ENCODE data around the gene CMBL. TPM values are rescaled to one million over a fixed set of nuclear protein-coding genes. Genes with fewer than 3 reads are reported as not detected.
"Not testable (repeated sequence)": the region's sequence is repeated elsewhere in the genome, so short reads cannot be mapped to it uniquely, and the experiment has no call there.

The CMBL gene
- total RNA-seq, 8 experiments from 2014 or later: 3.2 to 26.2 (median 9.9) TPM

GRCh38 chr5:10311595-10312425 lies 4.1 kb upstream of the CMBL start:
- 59 to 100% (median 83%) methylated on average over 2 to 8 of the region's 10 CpGs for WGBS, 10 experiments
- peaks cover 0 to under 1% of the 10 kb centered on the region in 2 donors for H3K4me1 ChIP-seq (replicated peaks in 1 of 2)
- H3K4me3 ChIP-seq: no peak overlapping the region
- H3K27ac ChIP-seq: no peak overlapping the region
- in situ Hi-C loops (cut with MboI; ENCODE audit: low pct_unique_long_range_greater_than_20kb in 2 of 9, low sequenced_read_pairs in 9 of 9, unreplicated experiment in 9 of 9): no loop called here
- ATAC-seq (replicated peaks in 6 of 8): no peak

GRCh38 chr5:10310835-10311570 lies 3.3 kb upstream of the CMBL start:
- in situ Hi-C loops (cut with MboI; ENCODE audit: low pct_unique_long_range_greater_than_20kb in 2 of 9, low sequenced_read_pairs in 9 of 9, unreplicated experiment in 9 of 9); H3K4me3 ChIP-seq; H3K4me1 ChIP-seq (replicated peaks in 1 of 2); H3K27ac ChIP-seq: not testable (repeated sequence)
- WGBS, 10 experiments: 49 to 93% (median 84%) methylated on average over 1 to 6 of the region's 8 CpGs; no CpG with 5 or more reads in 2 of the 10 experiments
- ATAC-seq (replicated peaks in 6 of 8): peak in 3 of 8 experiments; percentile 17 to 34 (median 23)

- peak in 5 of 8 experiments; percentile 21 to 75 (median 58) for ATAC-seq (replicated peaks in 6 of 8)
- 36 to 94% (median 71%) methylated on average over 2 to 8 of the region's 8 CpGs for whole genome bisulfite sequencing, 10 experiments
- in situ Hi-C loops (cut with MboI; ENCODE audit: low pct_unique_long_range_greater_than_20kb in 2 of 9, low sequenced_read_pairs in 9 of 9, unreplicated experiment in 9 of 9): no loop called here
- H3K4me1 ChIP-seq (replicated peaks in 1 of 2): peaks cover 6 to 8% of the 10 kb centered on the region in 2 donors
- H3K27ac ChIP-seq: no peak overlapping the region
- H3K4me3 ChIP-seq: no peak overlapping the region
These were observed 2.5 kb upstream of the CMBL start for GRCh38 chr5:10310066-10310779.

GRCh38 chr5:10308844-10309243 lies 1.1 kb upstream of the CMBL start:
- Histone ChIP-seq H3K4me3 (no peak overlapping the region), H3K27ac (no peak overlapping the region), H3K4me1 (replicated peaks in 1 of 2) (peaks cover 6 to 8% of the 10 kb centered on the region in 2 donors)
- ATAC-seq (replicated peaks in 6 of 8): no peak
- WGBS, 10 experiments: 60 to 100% (median 88%) methylated on average over 1 to 6 of the region's 6 CpGs; no CpG with 5 or more reads in 4 of the 10 experiments
- in situ Hi-C loops (cut with MboI; ENCODE audit: low pct_unique_long_range_greater_than_20kb in 2 of 9, low sequenced_read_pairs in 9 of 9, unreplicated experiment in 9 of 9): no loop called here

- peak overlapping the region; percentile 32 to 64 (median 38) for H3K4me3 ChIP-seq
- in situ Hi-C loops (cut with MboI; ENCODE audit: low pct_unique_long_range_greater_than_20kb in 2 of 9, low sequenced_read_pairs in 9 of 9, unreplicated experiment in 9 of 9): no loop called here
- no peak overlapping the region for H3K27ac ChIP-seq
- peak in 3 of 8 experiments; percentile 7 to 32 (median 18) for ATAC-seq (replicated peaks in 6 of 8)
- WGBS, 10 experiments: 0 to 59% (median 37%) methylated on average over 1 to 7 of the region's 8 CpGs; no CpG with 5 or more reads in 1 of the 10 experiments
- peaks cover 6 to 8% of the 10 kb centered on the region in 2 donors for H3K4me1 ChIP-seq (replicated peaks in 1 of 2)
These were observed 896 bp downstream of the CMBL start for GRCh38 chr5:10306806-10307205.

- 40 to 100% (median 67%) methylated on average over 1 to 2 of the region's 5 CpGs; no CpG with 5 or more reads in 3 of the 10 experiments for WGBS, 10 experiments
- in situ Hi-C loops (cut with MboI; ENCODE audit: low pct_unique_long_range_greater_than_20kb in 2 of 9, low sequenced_read_pairs in 9 of 9, unreplicated experiment in 9 of 9): no loop called here
- H3K4me3 ChIP-seq: no peak overlapping the region
- peaks cover 6 to 8% of the 10 kb centered on the region in 2 donors for H3K4me1 ChIP-seq (replicated peaks in 1 of 2)
- no peak for ATAC-seq (replicated peaks in 6 of 8)
- H3K27ac ChIP-seq: no peak overlapping the region
These were observed 1.6 kb downstream of the CMBL start for GRCh38 chr5:10306114-10306513.

GRCh38 chr5:10304932-10305331 lies 2.8 kb downstream of the CMBL start:
- in situ Hi-C loops (cut with MboI; ENCODE audit: low pct_unique_long_range_greater_than_20kb in 2 of 9, low sequenced_read_pairs in 9 of 9, unreplicated experiment in 9 of 9): no loop called here
- Histone ChIP-seq H3K27ac (no peak overlapping the region), H3K4me1 (replicated peaks in 1 of 2) (peaks cover 6 to 8% of the 10 kb centered on the region in 2 donors), H3K4me3 (no peak overlapping the region)
- WGBS, 10 experiments: 71 to 100% (median 75%) methylated on average over 1 to 4 of the region's 5 CpGs; no CpG with 5 or more reads in 7 of the 10 experiments
- ATAC-seq (replicated peaks in 6 of 8): no peak

GRCh38 chr5:10303699-10304170 lies 4.0 kb downstream of the CMBL start:
- H3K4me1 ChIP-seq (replicated peaks in 1 of 2): peaks cover 6 to 8% of the 10 kb centered on the region in 2 donors
- 0 to 100% (median 72%) methylated on average over 1 to 4 of the region's 5 CpGs; no CpG with 5 or more reads in 2 of the 10 experiments for WGBS, 10 experiments
- ATAC-seq (replicated peaks in 6 of 8): no peak
- in situ Hi-C loops (cut with MboI; ENCODE audit: low pct_unique_long_range_greater_than_20kb in 2 of 9, low sequenced_read_pairs in 9 of 9, unreplicated experiment in 9 of 9): no loop called here
- H3K4me3 ChIP-seq: no peak overlapping the region
- H3K27ac ChIP-seq: no peak overlapping the region

GRCh38 chr5:10303201-10303600 lies 4.5 kb downstream of the CMBL start:
- H3K4me1 ChIP-seq (replicated peaks in 1 of 2): peaks cover 6 to 8% of the 10 kb centered on the region in 2 donors
- ATAC-seq (replicated peaks in 6 of 8): no peak
- in situ Hi-C loops (cut with MboI; ENCODE audit: low pct_unique_long_range_greater_than_20kb in 2 of 9, low sequenced_read_pairs in 9 of 9, unreplicated experiment in 9 of 9): no loop called here
- no peak overlapping the region for H3K4me3 ChIP-seq
- WGBS, 10 experiments: 20 to 90% (median 86%) methylated on average over 1 to 2 of the region's 2 CpGs; no CpG with 5 or more reads in 1 of the 10 experiments
- H3K27ac ChIP-seq: no peak overlapping the region

GRCh38 chr5:10301842-10302610 lies 5.7 kb downstream of the CMBL start:
- in situ Hi-C loops (cut with MboI; ENCODE audit: low pct_unique_long_range_greater_than_20kb in 2 of 9, low sequenced_read_pairs in 9 of 9, unreplicated experiment in 9 of 9): no loop called here
- peaks cover 6 to 8% of the 10 kb centered on the region in 2 donors for H3K4me1 ChIP-seq (replicated peaks in 1 of 2)
- ATAC-seq (replicated peaks in 6 of 8): peak in 3 of 8 experiments; percentile 74 to 87 (median 86)
- H3K27ac ChIP-seq: no peak overlapping the region
- 45 to 100% (median 83%) methylated on average over 1 to 8 of the region's 11 CpGs; no CpG with 5 or more reads in 1 of the 10 experiments for WGBS, 10 experiments
- H3K4me3 ChIP-seq: no peak overlapping the region

GRCh38 chr5:10301266-10301665 lies 6.4 kb downstream of the CMBL start:
- no peak overlapping the region for H3K27ac ChIP-seq
- peaks cover under 1 to 4% of the 10 kb centered on the region in 2 donors for H3K4me1 ChIP-seq (replicated peaks in 1 of 2)
- in situ Hi-C loops (cut with MboI; ENCODE audit: low pct_unique_long_range_greater_than_20kb in 2 of 9, low sequenced_read_pairs in 9 of 9, unreplicated experiment in 9 of 9): no loop called here
- no peak for ATAC-seq (replicated peaks in 6 of 8)
- H3K4me3 ChIP-seq: no peak overlapping the region
- WGBS, 10 experiments: 67 to 100% (median 87%) methylated on average over 1 to 7 of the region's 7 CpGs; no CpG with 5 or more reads in 1 of the 10 experiments

GRCh38 chr5:10300246-10300645 lies 7.5 kb downstream of the CMBL start:
- Histone ChIP-seq H3K4me1 (replicated peaks in 1 of 2) (no peaks in the 10 kb centered on the region), H3K4me3 (no peak overlapping the region), H3K27ac (no peak overlapping the region)
- ATAC-seq (replicated peaks in 6 of 8): no peak
- in situ Hi-C loops (cut with MboI; ENCODE audit: low pct_unique_long_range_greater_than_20kb in 2 of 9, low sequenced_read_pairs in 9 of 9, unreplicated experiment in 9 of 9): no loop called here
- WGBS, 10 experiments: 90 to 100% (median 92%) methylated on average over 2 to 5 of the region's 5 CpGs; no CpG with 5 or more reads in 4 of the 10 experiments

Measured in motor neuron (in vitro differentiated cells).